Activated T-cell treated with anti-CD3 and anti-CD28 coated beads, Interleukin-2, amount 50 U/mL, for 72 hours (primary cell): ENCODE measurements around the gene ACE. TPM values are rescaled to one million over a fixed set of nuclear protein-coding genes. Genes with fewer than 3 reads are reported as not detected.

Experiments
- ATAC-seq, 2 donors: fragments of 150-1000 bp; cut with Tn5 transposase; replicated peaks in 1 of 2; 2 replicates each; pipeline ENCODE4 v1.10.0; 2021; ENCODE audit warnings: moderate library complexity in 2 of 2, mild to moderate bottlenecking in 1 of 2
- DNase-seq, 2 donors: peaks; one replicate each; pipeline ENCODE4 v3.0.0; 2021 to 2022; ENCODE audit warnings: mixed read lengths in 1 of 2
- H3K27ac Mint-ChIP-seq: one replicate; pipeline ENCODE4 v1.8.0; 2022; ENCODE audit warnings: mild to moderate bottlenecking, moderate library complexity, mixed read lengths
- H3K27me3 Mint-ChIP-seq: one replicate; pipeline ENCODE4 v1.8.0; 2022; ENCODE audit warnings: low read depth, mixed read lengths
- H3K36me3 Mint-ChIP-seq, 2 donors: one replicate each; pipeline ENCODE4 v1.8.0; 2022; ENCODE audit warnings: mixed read lengths in 2 of 2, mild to moderate bottlenecking in 1 of 2; ENCODE audit not compliant: insufficient read depth in 2 of 2
- H3K4me1 Mint-ChIP-seq: one replicate; pipeline ENCODE4 v1.8.0; 2022; ENCODE audit warnings: low read depth, mixed read lengths
- H3K4me3 Mint-ChIP-seq, 2 donors: one replicate each; pipeline ENCODE4 v1.8.0; 2022; ENCODE audit warnings: mild to moderate bottlenecking in 2 of 2, mixed read lengths in 2 of 2, moderate library complexity in 2 of 2
- H3K9me3 Mint-ChIP-seq, 2 donors: one replicate each; pipeline ENCODE4 v1.8.0; 2022; ENCODE audit warnings: mixed read lengths in 2 of 2
- total RNA-seq, 2 donors: library from RNA; stranded (reverse); gene quantifications; one replicate each; pipeline ENCODE4 v1.2.3, GENCODE V29; 2022

The ACE gene
- total RNA-seq, 2 donors from 2014 or later = 0.58 to 2.5 TPM

- no peak overlapping the region for H3K27ac Mint-ChIP-seq
- peaks cover 9% of the 10 kb centered on the region for H3K4me1 Mint-ChIP-seq
- peaks cover 16% of the 10 kb centered on the region for H3K27me3 Mint-ChIP-seq
- no peak for DNase-seq
- H3K36me3 Mint-ChIP-seq = no peaks in the 10 kb centered on the region
- H3K4me3 Mint-ChIP-seq = no peak overlapping the region
- no peaks in the 10 kb centered on the region for H3K9me3 Mint-ChIP-seq
- ATAC-seq = no peak
Measured at GRCh38 chr17:63511331-63511730, 34.5 kb downstream of the ACE start.

- ATAC-seq = no peak
- peaks cover 18% of the 10 kb centered on the region for H3K4me1 Mint-ChIP-seq
- H3K36me3 Mint-ChIP-seq = no peaks in the 10 kb centered on the region
- peaks cover 16% of the 10 kb centered on the region for H3K27me3 Mint-ChIP-seq
- no peaks in the 10 kb centered on the region for H3K9me3 Mint-ChIP-seq
- H3K27ac Mint-ChIP-seq = no peak overlapping the region
- no peak for DNase-seq
- H3K4me3 Mint-ChIP-seq = no peak overlapping the region
Measured at GRCh38 chr17:63512388-63512787, 35.5 kb downstream of the ACE start.

GRCh38 chr17:63512896-63513644, 36.2 kb downstream of the ACE start:
- ATAC-seq = no peak
- Mint-ChIP-seq H3K36me3 (no peaks in the 10 kb centered on the region), H3K4me3 (no peak overlapping the region), H3K9me3 (no peaks in the 10 kb centered on the region), H3K27ac (no peak overlapping the region), H3K4me1 (peaks cover 24% of the 10 kb centered on the region), H3K27me3 (peaks cover 16% of the 10 kb centered on the region)
- DNase-seq = no peak

GRCh38 chr17:63514477-63514876, 37.6 kb downstream of the ACE start:
- no peak for DNase-seq
- no peak overlapping the region for H3K27ac Mint-ChIP-seq
- H3K9me3 Mint-ChIP-seq = no peaks in the 10 kb centered on the region
- no peaks in the 10 kb centered on the region for H3K36me3 Mint-ChIP-seq
- no peak overlapping the region for H3K4me3 Mint-ChIP-seq
- no peak for ATAC-seq
- peaks cover 24% of the 10 kb centered on the region for H3K4me1 Mint-ChIP-seq
- peaks cover 21% of the 10 kb centered on the region for H3K27me3 Mint-ChIP-seq

- ATAC-seq = peak in 1 of 2 donors; percentile 14
- Mint-ChIP-seq H3K4me3 (no peak overlapping the region), H3K27ac (no peak overlapping the region), H3K4me1 (peaks cover 24% of the 10 kb centered on the region), H3K36me3 (no peaks in the 10 kb centered on the region), H3K9me3 (no peaks in the 10 kb centered on the region), H3K27me3 (peaks cover 21% of the 10 kb centered on the region)
- DNase-seq = no peak
Measured at GRCh38 chr17:63514974-63515373, 38.1 kb downstream of the ACE start.

GRCh38 chr17:63515426-63515825, 38.6 kb downstream of the ACE start:
- Mint-ChIP-seq H3K36me3 (no peaks in the 10 kb centered on the region), H3K4me1 (peaks cover 24% of the 10 kb centered on the region), H3K27me3 (peaks cover 21% of the 10 kb centered on the region), H3K27ac (no peak overlapping the region), H3K4me3 (no peak overlapping the region), H3K9me3 (no peaks in the 10 kb centered on the region)
- ATAC-seq = no peak
- DNase-seq = no peak

- ATAC-seq = peak; percentile 93 to 94
- H3K9me3 Mint-ChIP-seq = no peaks in the 10 kb centered on the region
- peak; percentile 70 for DNase-seq
- H3K27me3 Mint-ChIP-seq = peaks cover 21% of the 10 kb centered on the region
- H3K4me1 Mint-ChIP-seq = peaks cover 24% of the 10 kb centered on the region
- H3K27ac Mint-ChIP-seq = peak overlapping the region; percentile 64
- no peaks in the 10 kb centered on the region for H3K36me3 Mint-ChIP-seq
- peak overlapping the region in 1 of 2 donors; percentile 41 for H3K4me3 Mint-ChIP-seq
Measured at GRCh38 chr17:63516910-63517824, 40.3 kb downstream of the ACE start.

- H3K4me1 Mint-ChIP-seq = peaks cover 24% of the 10 kb centered on the region
- no peak overlapping the region for H3K27ac Mint-ChIP-seq
- no peak for ATAC-seq
- no peak overlapping the region for H3K4me3 Mint-ChIP-seq
- DNase-seq = no peak
- peaks cover 21% of the 10 kb centered on the region for H3K27me3 Mint-ChIP-seq
- H3K9me3 Mint-ChIP-seq = no peaks in the 10 kb centered on the region
- H3K36me3 Mint-ChIP-seq = no peaks in the 10 kb centered on the region
Measured at GRCh38 chr17:63517825-63518534, 41.1 kb downstream of the ACE start.

- Mint-ChIP-seq H3K4me3 (no peak overlapping the region), H3K27ac (no peak overlapping the region), H3K36me3 (no peaks in the 10 kb centered on the region), H3K9me3 (no peaks in the 10 kb centered on the region), H3K27me3 (peaks cover 25% of the 10 kb centered on the region), H3K4me1 (peaks cover 31% of the 10 kb centered on the region)
- no peak for ATAC-seq
- DNase-seq = no peak
Measured at GRCh38 chr17:63519116-63519881, 42.4 kb downstream of the ACE start.

- Mint-ChIP-seq H3K4me3 (no peak overlapping the region), H3K9me3 (no peaks in the 10 kb centered on the region), H3K36me3 (no peaks in the 10 kb centered on the region), H3K4me1 (peaks cover 23% of the 10 kb centered on the region), H3K27ac (no peak overlapping the region), H3K27me3 (peaks cover 29% of the 10 kb centered on the region)
- DNase-seq (no peak), ATAC-seq (no peak)
Measured at GRCh38 chr17:63519972-63520882, 43.4 kb downstream of the ACE start.

- ATAC-seq = no peak
- Mint-ChIP-seq H3K36me3 (no peaks in the 10 kb centered on the region), H3K9me3 (no peaks in the 10 kb centered on the region), H3K4me3 (peak within 1 kb of the TSS in 1 of 2 donors; percentile 50), H3K4me1 (peaks cover 7% of the 10 kb centered on the region), H3K27ac (no peak within 1 kb of the TSS), H3K27me3 (peaks cover 34% of the 10 kb centered on the region)
- DNase-seq = no peak
Measured at GRCh38 chr17:63523253-63523855, 46.5 kb downstream of the ACE start, which contains the start of gene KCNH6. TSS of gene KCNH6 (plus strand) at chr17:63523358. CDS start at chr17:63523414, 56 bp downstream.
